Neural cell (in vitro differentiated cells): Measurements from ENCODE around the gene ZC3H14. TPM values are rescaled to one million over a fixed set of nuclear protein-coding genes. Genes with fewer than 3 reads are reported as not detected.
A peak's percentile ranks its signal among the peaks of the same experiment; 100 is the strongest.

Source experiments
- H2AFZ ChIP-seq: fragments of 200-600, 300-800 bp; sonication (generic), shearing (Covaris generic); 2 replicates; pipeline ENCODE4 v1.6.0; 2014; ENCODE audit warnings: low read depth, mild to moderate bottlenecking, antibody characterized with exemption, low read length, moderate library complexity
- H3F3A ChIP-seq: fragments of 200-600 bp; shearing (Covaris generic); 2 replicates; pipeline ENCODE4 v1.6.1; 2016; ENCODE audit warnings: mild to moderate bottlenecking, moderate library complexity, mixed read lengths, antibody characterized with exemption, low read length; ENCODE audit not compliant: insufficient read depth, poor library complexity, severe bottlenecking
- H3K27ac ChIP-seq: fragments of 200-600, 300-800 bp; sonication (generic), shearing (Covaris generic); 2 replicates; pipeline ENCODE4 v1.5.1; 2014; ENCODE audit warnings: mild to moderate bottlenecking, low read length, moderate library complexity
- H3K27me3 ChIP-seq: fragments of 300-800, 200-600 bp; sonication (generic), shearing (Covaris generic); 2 replicates; pipeline ENCODE4 v1.6.0; 2014; ENCODE audit warnings: mild to moderate bottlenecking, low read depth, low read length, moderate library complexity; ENCODE audit not compliant: insufficient read depth
- H3K36me3 ChIP-seq: fragments of 300-800, 200-600 bp; sonication (generic), shearing (Covaris generic); 2 replicates; pipeline ENCODE4 v1.5.1; 2014; ENCODE audit warnings: mild to moderate bottlenecking, antibody characterized with exemption, low read length, moderate library complexity; ENCODE audit not compliant: insufficient read depth
- H3K4me2 ChIP-seq: fragments of 300-800, 200-600 bp; sonication (generic), shearing (Covaris generic); 2 replicates; pipeline ENCODE4 v1.6.0; 2014; ENCODE audit warnings: mild to moderate bottlenecking, low read length
- H3K4me3 ChIP-seq: fragments of 300-800, 200-600 bp; sonication (generic), shearing (Covaris generic); 2 replicates; pipeline ENCODE4 v1.5.1; 2014; ENCODE audit warnings: mild to moderate bottlenecking, low read length, moderate library complexity
- H3K79me2 ChIP-seq: fragments of 200-600 bp; shearing (Covaris generic); replicated peaks from 2 replicates; pipeline ENCODE4 v1.6.0; 2014; ENCODE audit warnings: mild to moderate bottlenecking, low read length, moderate library complexity; ENCODE audit not compliant: insufficient read depth
- H3K9ac ChIP-seq: fragments of 300-800, 200-600 bp; sonication (generic), shearing (Covaris generic); 2 replicates; pipeline ENCODE4 v1.6.1; 2016; ENCODE audit warnings: mild to moderate bottlenecking, low read length, mixed read lengths
- H3K9me2 ChIP-seq: fragments of 200-600 bp; shearing (Covaris generic); 2 replicates; pipeline ENCODE4 v1.6.1; 2016; ENCODE audit warnings: mild to moderate bottlenecking, low read length, mixed read lengths; ENCODE audit not compliant: insufficient read depth
- H3K9me3 ChIP-seq: fragments of 200-600, 300-800 bp; sonication (generic), shearing (Covaris generic); 2 replicates; pipeline ENCODE4 v1.6.1; 2016; ENCODE audit warnings: mild to moderate bottlenecking, mixed run types, low read length, moderate library complexity, mixed read lengths
- H4K20me1 ChIP-seq: fragments of 200-600 bp; shearing (Covaris generic); 2 replicates; pipeline ENCODE4 v1.6.1; 2016; ENCODE audit warnings: mild to moderate bottlenecking, mixed run types; ENCODE audit not compliant: insufficient read depth
- CTCF ChIP-seq: fragments of 450-650 bp; IDR thresholded peaks from 2 replicates; pipeline ENCODE4 v1.5.1; 2014; ENCODE audit warnings: antibody characterized with exemption, mild to moderate bottlenecking, moderate library complexity; ENCODE audit not compliant: poor library complexity, severe bottlenecking
- EP300 ChIP-seq: fragments of 450-650 bp; conservative IDR thresholded peaks from 2 replicates; pipeline ENCODE4 v1.6.1; 2014; ENCODE audit warnings: antibody characterized with exemption, mild to moderate bottlenecking, moderate library complexity; ENCODE audit not compliant: poor library complexity, severe bottlenecking
- EZH2 ChIP-seq: fragments of 200-600, 300-800 bp; shearing (Covaris generic), sonication (generic); IDR thresholded peaks from 2 replicates; pipeline ENCODE4 v1.6.1; 2014; ENCODE audit warnings: antibody characterized with exemption, low read length, borderline replicate concordance, mild to moderate bottlenecking; ENCODE audit not compliant: insufficient read depth, poor library complexity, severe bottlenecking
- MXI1 ChIP-seq: fragments of 450-650 bp; conservative IDR thresholded peaks from 2 replicates; pipeline ENCODE4 v1.6.1; 2014; ENCODE audit warnings: antibody characterized with exemption, mild to moderate bottlenecking; ENCODE audit not compliant: poor library complexity, severe bottlenecking
- POLR2AphosphoS5 ChIP-seq: IDR thresholded peaks from 2 replicates; pipeline ENCODE4 v1.6.1; 2012
- RAD21 ChIP-seq: fragments of 450-650 bp; conservative IDR thresholded peaks from 2 replicates; pipeline ENCODE4 v1.6.1; 2014; ENCODE audit warnings: antibody characterized with exemption, mild to moderate bottlenecking, moderate library complexity
- REST ChIP-seq: IDR thresholded peaks from 2 replicates; pipeline ENCODE4 v1.6.1; 2012; ENCODE audit warnings: borderline replicate concordance
- SMC3 ChIP-seq: fragments of 450-650 bp; conservative IDR thresholded peaks from 2 replicates; pipeline ENCODE4 v1.6.1; 2014; ENCODE audit warnings: antibody characterized with exemption, mild to moderate bottlenecking, moderate library complexity; ENCODE audit not compliant: poor library complexity
- TAF1 ChIP-seq: IDR thresholded peaks from 2 replicates; pipeline ENCODE4 v1.6.1; 2012; ENCODE audit warnings: low read depth
- polyA plus RNA-seq: library from polyadenylated mRNA; depleted of rRNA; stranded (reverse); fragments of >200 nt; gene quantifications from 2 replicates; pipeline ENCODE4 v1.2.3, GENCODE V29; 2014

The ZC3H14 gene
- polyA plus RNA-seq, 1 donor from 2014 or later, result 70.5 TPM

GRCh38 chr14:88563845-88564244 is 1.0 kb downstream of the ZC3H14 start:
- H2AFZ ChIP-seq, result no peak overlapping the region
- H3K9me2 ChIP-seq, result no peaks in the 10 kb centered on the region
- peak overlapping the region; percentile 90 for H3K9ac ChIP-seq
- TF ChIP-seq CTCF (no peak), REST (no peak), MXI1 (no peak), EP300 (no peak), SMC3 (no peak), POLR2AphosphoS5 (no peak), TAF1 (no peak), RAD21 (no peak)
- H3F3A ChIP-seq, result no peaks in the 10 kb centered on the region
- H3K9me3 ChIP-seq, result no peaks in the 10 kb centered on the region
- peak overlapping the region; percentile 91 for H3K4me3 ChIP-seq
- H3K36me3 ChIP-seq, result no peaks in the 10 kb centered on the region
- H3K4me2 ChIP-seq, result peak overlapping the region; percentile 67
- peaks cover 8% of the 10 kb centered on the region for H4K20me1 ChIP-seq
- H3K27me3 ChIP-seq, result no peaks in the 10 kb centered on the region
- H3K79me2 ChIP-seq, result peaks cover 27% of the 10 kb centered on the region
- H3K27ac ChIP-seq, result no peak overlapping the region

- TF ChIP-seq REST, result no peak
- TF ChIP-seq EZH2, result no peak
- no peak for TF ChIP-seq POLR2AphosphoS5
- no peak for TF ChIP-seq EP300
- no peak for TF ChIP-seq MXI1
- TF ChIP-seq TAF1, result no peak
- TF ChIP-seq CTCF, result no peak
- TF ChIP-seq SMC3, result no peak
- no peak for TF ChIP-seq RAD21
- no peak overlapping the region for H3K4me3 ChIP-seq
- H3K9me3 ChIP-seq, result no peaks in the 10 kb centered on the region
- H3K9ac ChIP-seq, result no peak overlapping the region
- H3K4me2 ChIP-seq, result no peak overlapping the region
- H3K36me3 ChIP-seq, result peaks cover 7% of the 10 kb centered on the region
- H3K27ac ChIP-seq, result no peak overlapping the region
- no peaks in the 10 kb centered on the region for H3K9me2 ChIP-seq
- H4K20me1 ChIP-seq, result peaks cover 8% of the 10 kb centered on the region
- no peaks in the 10 kb centered on the region for H3K27me3 ChIP-seq
- peaks cover 27% of the 10 kb centered on the region for H3K79me2 ChIP-seq
- no peaks in the 10 kb centered on the region for H3F3A ChIP-seq
- H2AFZ ChIP-seq, result no peak overlapping the region
These were observed 2.6 kb downstream of the ZC3H14 start for GRCh38 chr14:88565427-88565826.
